HG02943 (cell line): ENCODE measurements around the gene ADORA2B.
"Not testable (repeated sequence)": the region's sequence is repeated elsewhere in the genome, so short reads cannot be mapped to it uniquely, and the experiment has no call there.

Experiments used
- ATAC-seq: cut with Tn5 transposase; IDR thresholded peaks from one replicate; pipeline ENCODE4 v1.9.1; 2021; ENCODE audit warnings: mild to moderate bottlenecking, low read depth, moderate library complexity; ENCODE audit not compliant: unreplicated experiment

The ADORA2B gene

GRCh38 chr17:15977894-15978293 is 33.0 kb downstream of the ADORA2B start:
- ATAC-seq: no peak

GRCh38 chr17:15978606-15979005 is 33.7 kb downstream of the ADORA2B start:
- no peak for ATAC-seq

GRCh38 chr17:15979013-15979412 is 34.1 kb downstream of the ADORA2B start:
- not testable (repeated sequence) for ATAC-seq

- ATAC-seq: no peak
Measured at GRCh38 chr17:15981208-15981607, 36.3 kb downstream of the ADORA2B start.

- no peak for ATAC-seq
Measured at GRCh38 chr17:15981646-15982580, 37.0 kb downstream of the ADORA2B start.

- no peak for ATAC-seq
Measured at GRCh38 chr17:15996322-15996721, 51.4 kb downstream of the ADORA2B start.

- no peak for ATAC-seq
Measured at GRCh38 chr17:15998031-15998562, 53.2 kb downstream of the ADORA2B start.

GRCh38 chr17:15999141-15999973 is 54.4 kb downstream of the ADORA2B start, which contains the start of the genes TTC19 and ZSWIM7:
Gene TTC19, plus strand, starts transcription at chr17:15999824. Its CDS starts 25 bp downstream, at chr17:15999849.
Gene ZSWIM7, minus strand, starts transcription at chr17:15999704. Its CDS starts 110 bp downstream, at chr17:15999594.
- ATAC-seq: peak; percentile 89

- ATAC-seq: peak; percentile 39
Measured at GRCh38 chr17:15999974-16000827, 55.3 kb downstream of the ADORA2B start.

- no peak for ATAC-seq
Measured at GRCh38 chr17:16001226-16001897, 56.4 kb downstream of the ADORA2B start.

- no peak for ATAC-seq
Measured at GRCh38 chr17:16002708-16003260, 57.9 kb downstream of the ADORA2B start.

- no peak for ATAC-seq
Measured at GRCh38 chr17:16003841-16004240, 58.9 kb downstream of the ADORA2B start.

GRCh38 chr17:16005636-16006035 is 60.7 kb downstream of the ADORA2B start:
- no peak for ATAC-seq

GRCh38 chr17:16007439-16007838 is 62.5 kb downstream of the ADORA2B start:
- no peak for ATAC-seq

GRCh38 chr17:16013943-16014407 is 69.0 kb downstream of the ADORA2B start:
- ATAC-seq: no peak

GRCh38 chr17:16019347-16019746 is 74.4 kb downstream of the ADORA2B start:
- ATAC-seq: no peak

- ATAC-seq: no peak
Measured at GRCh38 chr17:16023881-16024280, 79.0 kb downstream of the ADORA2B start.

GRCh38 chr17:16025202-16025601 is 80.3 kb downstream of the ADORA2B start:
- no peak for ATAC-seq
